LNCaP clone FGC (cell line): ENCODE results near the gene KPNA1.

Experiments used
- DNase-seq: peaks from one replicate; pipeline ENCODE4 v3.0.0-alpha.2; 2011; ENCODE audit warnings: low read depth
- H3K4me3 ChIP-seq: 2 replicates; pipeline ENCODE4 v1.5.1; 2011; ENCODE audit warnings: mild to moderate bottlenecking, low read depth, low read length, control low read depth
- CTCF ChIP-seq: IDR thresholded peaks from 2 replicates; pipeline ENCODE4 v1.5.1; 2012; ENCODE audit warnings: mild to moderate bottlenecking; ENCODE audit not compliant: control insufficient read depth, insufficient read depth; ENCODE audit errors: extremely low read depth

Gene KPNA1

GRCh38 chr3:122443090-122443489 is 71.6 kb downstream of the KPNA1 start:
- no peak overlapping the region for H3K4me3 ChIP-seq
- TF ChIP-seq CTCF = no peak
- no peak for DNase-seq

- no peak for DNase-seq
- TF ChIP-seq CTCF = no peak
- H3K4me3 ChIP-seq = no peak overlapping the region
Observed at GRCh38 chr3:122435950-122436349, 78.8 kb downstream of the KPNA1 start.

- no peak overlapping the region for H3K4me3 ChIP-seq
- TF ChIP-seq CTCF = no peak
- no peak for DNase-seq
Observed at GRCh38 chr3:122430371-122430770, 84.4 kb downstream of the KPNA1 start.

- no peak overlapping the region for H3K4me3 ChIP-seq
- no peak for DNase-seq
- no peak for TF ChIP-seq CTCF
Observed at GRCh38 chr3:122427857-122428471, 86.8 kb downstream of the KPNA1 start.

GRCh38 chr3:122421836-122422235 is 92.9 kb downstream of the KPNA1 start:
- no peak for DNase-seq
- no peak for TF ChIP-seq CTCF
- no peak overlapping the region for H3K4me3 ChIP-seq

GRCh38 chr3:122421101-122421500 is 93.6 kb downstream of the KPNA1 start:
- no peak for TF ChIP-seq CTCF
- DNase-seq = no peak
- H3K4me3 ChIP-seq = no peak overlapping the region

- no peak for TF ChIP-seq CTCF
- no peak for DNase-seq
- H3K4me3 ChIP-seq = peak overlapping the region; percentile 78
Observed at GRCh38 chr3:122416966-122417365, 97.8 kb downstream of the KPNA1 start.
